Astrocyte of the cerebellum (primary cell): Measurements from ENCODE around the gene MOGAT1.

Experiments used
- DNase-seq: peaks from one replicate; pipeline ENCODE4 v3.0.0-alpha.2; 2011; ENCODE audit warnings: low read depth
- H3K4me3 ChIP-seq: 2 replicates; pipeline ENCODE4 v1.5.1; 2011; ENCODE audit warnings: mild to moderate bottlenecking, low read depth, low read length, moderate library complexity
- CTCF ChIP-seq: IDR thresholded peaks from 2 replicates; pipeline ENCODE4 v1.5.1; 2012; ENCODE audit warnings: low read length, low read depth, moderate library complexity, mild to moderate bottlenecking; ENCODE audit errors: missing control alignments
- in situ Hi-C: cut with HindIII; loops from 2 replicates; pipeline ENCODE4 v1.10.0; 2017; ENCODE audit warnings: low sequenced_read_pairs

Gene MOGAT1

GRCh38 chr2:222701233-222701632, 29.8 kb downstream of the MOGAT1 start:
- no peak for DNase-seq
- no peak for TF ChIP-seq CTCF
- in situ Hi-C loops: no loop called here
- no peak overlapping the region for H3K4me3 ChIP-seq

DNA sequence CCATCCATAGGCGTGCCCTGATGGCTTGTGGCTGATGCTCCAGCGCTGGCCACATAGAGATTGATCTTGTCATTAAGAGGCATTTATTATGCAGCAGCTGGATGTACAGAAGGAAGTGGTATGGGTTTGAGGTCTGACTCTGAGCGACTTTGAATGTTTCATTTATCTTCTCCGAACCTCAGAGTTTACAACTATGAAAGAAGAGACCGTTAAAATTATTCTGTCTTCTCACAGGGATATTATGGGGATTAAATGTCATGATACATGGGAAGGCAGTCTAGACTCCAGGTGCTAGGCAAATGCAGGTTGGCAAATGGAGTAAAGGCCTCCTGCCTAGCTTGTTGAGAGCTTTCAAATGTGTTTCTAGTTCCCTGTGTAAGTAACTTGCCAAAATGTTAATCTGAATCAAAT, 30.3 kb downstream of the MOGAT1 start:
- no peak overlapping the region for H3K4me3 ChIP-seq
- in situ Hi-C loops: no loop called here
- TF ChIP-seq CTCF: no peak
- no peak for DNase-seq

DNA sequence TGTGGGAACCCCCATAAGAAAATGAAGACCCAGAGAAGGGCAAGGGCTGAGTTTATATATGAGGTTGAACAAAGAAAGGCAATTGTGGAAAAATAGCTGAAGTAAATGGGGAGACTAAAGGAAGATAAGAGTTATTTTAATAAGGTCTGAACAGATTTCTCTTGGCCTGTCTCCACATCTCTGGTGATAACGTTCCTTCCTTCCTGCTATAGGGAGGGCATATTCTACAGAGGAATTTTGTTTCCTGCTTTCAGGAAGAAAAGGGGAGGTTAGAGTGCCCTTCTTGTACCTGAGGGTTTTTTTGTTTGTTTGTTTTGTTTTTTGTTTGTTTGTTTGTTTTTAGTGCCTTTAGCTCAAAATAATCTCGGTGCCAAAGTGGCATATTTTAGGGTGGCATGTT, 31.6 kb downstream of the MOGAT1 start:
- DNase-seq: no peak
- TF ChIP-seq CTCF: no peak
- in situ Hi-C loops: no loop called here
- H3K4me3 ChIP-seq: no peak overlapping the region

DNA sequence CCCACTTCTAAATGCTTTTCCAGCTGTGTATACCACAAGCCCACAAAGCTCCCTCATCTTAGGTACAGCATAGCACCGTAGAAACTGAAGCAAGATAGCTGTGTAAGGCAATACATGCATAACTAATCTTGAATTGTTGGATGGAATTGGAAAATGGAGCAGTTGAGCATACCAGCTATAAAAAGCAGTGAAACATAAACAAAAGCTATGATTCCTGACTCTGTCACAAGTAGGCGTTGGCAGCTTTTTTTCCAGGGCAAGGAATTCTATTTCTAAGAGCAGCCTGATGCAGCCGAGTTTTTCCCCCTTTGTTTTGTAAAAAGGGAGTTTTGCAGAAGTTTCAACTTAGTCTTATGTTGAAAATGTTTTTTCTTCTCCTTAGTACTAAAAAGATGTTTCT, 32.4 kb downstream of the MOGAT1 start:
- no peak overlapping the region for H3K4me3 ChIP-seq
- TF ChIP-seq CTCF: no peak
- no peak for DNase-seq
- in situ Hi-C loops: no loop called here

DNA sequence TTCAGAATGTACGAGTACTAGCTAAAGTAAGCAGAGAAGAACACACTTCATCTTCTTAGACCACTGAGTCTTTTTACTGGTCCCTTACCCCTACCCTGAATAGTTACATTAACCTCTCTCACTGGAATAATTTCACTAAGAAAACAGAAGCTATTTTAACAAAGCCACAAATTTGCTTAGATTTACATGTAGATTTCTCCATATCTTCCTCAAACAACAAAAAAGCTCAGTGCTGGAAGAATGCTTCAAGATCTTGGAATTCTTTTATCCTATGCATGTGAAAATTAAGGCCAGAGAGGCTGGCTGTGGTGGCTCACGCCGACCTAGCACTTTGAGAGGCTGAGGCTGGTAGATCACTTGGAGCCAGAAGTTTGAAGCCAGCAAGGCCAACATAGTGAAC, 35.2 kb downstream of the MOGAT1 start:
- no peak for DNase-seq
- no peak overlapping the region for H3K4me3 ChIP-seq
- no peak for TF ChIP-seq CTCF
- in situ Hi-C loops: no loop called here

- no peak for TF ChIP-seq CTCF
- DNase-seq: no peak
- H3K4me3 ChIP-seq: no peak overlapping the region
- in situ Hi-C loops: no loop called here
Observed at GRCh38 chr2:222707102-222707688, 35.7 kb downstream of the MOGAT1 start.
